Smooth muscle cell (in vitro differentiated cells): ENCODE data around the gene SYT12. TPM values are rescaled to one million over a fixed set of nuclear protein-coding genes. Genes with fewer than 3 reads are reported as not detected.
A peak's percentile ranks its signal among the peaks of the same experiment; 100 is the strongest.

Experiments
- DNase-seq: peaks from one replicate; lab custom pipeline; 2025; ENCODE audit not compliant: unreplicated experiment; lab: John Stamatoyannopoulos, UW
- H2AFZ ChIP-seq: fragments of 200-600 bp; sonication (generic); 2 replicates; pipeline ENCODE4 v1.6.0; 2016; ENCODE audit warnings: antibody characterized with exemption, low read depth, mild to moderate bottlenecking
- H3F3A ChIP-seq: fragments of 200-600 bp; sonication (generic); 2 replicates; pipeline ENCODE4 v1.6.0; 2017; ENCODE audit warnings: antibody characterized with exemption, low read depth
- H3K27ac ChIP-seq: fragments of 200-600 bp; sonication (generic); 2 replicates; pipeline ENCODE4 v1.5.1; 2016; ENCODE audit warnings: low read depth, mild to moderate bottlenecking
- H3K27me3 ChIP-seq: fragments of 200-600 bp; sonication (generic); 2 replicates; pipeline ENCODE4 v1.6.1; 2016; ENCODE audit warnings: low read depth, mild to moderate bottlenecking
- H3K36me3 ChIP-seq: fragments of 200-600 bp; sonication (generic); 2 replicates; pipeline ENCODE4 v1.5.1; 2016; ENCODE audit warnings: low read depth
- H3K4me1 ChIP-seq: fragments of 200-600 bp; sonication (generic); 2 replicates; pipeline ENCODE4 v1.5.1; 2016; ENCODE audit warnings: low read depth
- H3K4me2 ChIP-seq: fragments of 200-600 bp; sonication (generic); 2 replicates; pipeline ENCODE4 v1.6.0; 2016; ENCODE audit warnings: mild to moderate bottlenecking
- H3K4me3 ChIP-seq: fragments of 200-600 bp; sonication (generic); 2 replicates; pipeline ENCODE4 v1.5.1; 2016; ENCODE audit warnings: mild to moderate bottlenecking
- H3K79me2 ChIP-seq: fragments of 200-600 bp; sonication (generic); 2 replicates; pipeline ENCODE4 v1.6.0; 2016; ENCODE audit warnings: low read depth, mild to moderate bottlenecking
- H3K9ac ChIP-seq: fragments of 200-600 bp; sonication (generic); 2 replicates; pipeline ENCODE4 v1.6.0; 2016; ENCODE audit warnings: low read depth
- H3K9me3 ChIP-seq: fragments of 200-600 bp; sonication (generic); replicated peaks from 2 replicates; pipeline ENCODE4 v1.5.1; 2016; ENCODE audit warnings: low read depth
- H4K20me1 ChIP-seq: fragments of 200-600 bp; sonication (generic); 2 replicates; pipeline ENCODE4 v1.6.0; 2016; ENCODE audit warnings: low read depth
- WGBS: methylation state at CpG from one replicate; pipeline ENCODE4 v1.1.7; 2016; ENCODE audit warnings: low lambda C conversion rate; 5-methylcytosine and 5-hydroxymethylcytosine counted together
- polyA plus RNA-seq: library from polyadenylated mRNA; unstranded; fragments of >200 nt; fragmentation: Nextera tagmentation; extraction: Ambion mirVana; gene quantifications from 2 replicates; pipeline ENCODE4 v1.2.1, GENCODE V29; 2016
- total RNA-seq: library from RNA; depleted of rRNA; stranded (reverse); fragments of >200 nt; gene quantifications from 2 replicates; pipeline ENCODE4 v1.2.3, GENCODE V29; 2014
- TF ChIP-seq, protein P1 (sequence below): fragments of 200-600 bp; sonication (generic); IDR thresholded peaks from 2 replicates; pipeline ENCODE4 v1.5.1; 2017; ENCODE audit warnings: borderline replicate concordance, mild to moderate bottlenecking, antibody characterized with exemption; ENCODE audit not compliant: insufficient read depth, poor library complexity, severe bottlenecking

Gene SYT12
- total and polyA plus RNA-seq, 2 experiments from 2014 or later, result 2.1 to 3.4 TPM

GRCh38 chr11:67030976-67031375, 8.0 kb downstream of the SYT12 start:
- no peaks in the 10 kb centered on the region for H3K79me2 ChIP-seq
- H3K4me2 ChIP-seq, result no peak overlapping the region
- peaks cover 9% of the 10 kb centered on the region for H3F3A ChIP-seq
- H3K27me3 ChIP-seq, result no peaks in the 10 kb centered on the region
- H3K4me3 ChIP-seq, result no peak overlapping the region
- TF ChIP-seq, protein P1, sequence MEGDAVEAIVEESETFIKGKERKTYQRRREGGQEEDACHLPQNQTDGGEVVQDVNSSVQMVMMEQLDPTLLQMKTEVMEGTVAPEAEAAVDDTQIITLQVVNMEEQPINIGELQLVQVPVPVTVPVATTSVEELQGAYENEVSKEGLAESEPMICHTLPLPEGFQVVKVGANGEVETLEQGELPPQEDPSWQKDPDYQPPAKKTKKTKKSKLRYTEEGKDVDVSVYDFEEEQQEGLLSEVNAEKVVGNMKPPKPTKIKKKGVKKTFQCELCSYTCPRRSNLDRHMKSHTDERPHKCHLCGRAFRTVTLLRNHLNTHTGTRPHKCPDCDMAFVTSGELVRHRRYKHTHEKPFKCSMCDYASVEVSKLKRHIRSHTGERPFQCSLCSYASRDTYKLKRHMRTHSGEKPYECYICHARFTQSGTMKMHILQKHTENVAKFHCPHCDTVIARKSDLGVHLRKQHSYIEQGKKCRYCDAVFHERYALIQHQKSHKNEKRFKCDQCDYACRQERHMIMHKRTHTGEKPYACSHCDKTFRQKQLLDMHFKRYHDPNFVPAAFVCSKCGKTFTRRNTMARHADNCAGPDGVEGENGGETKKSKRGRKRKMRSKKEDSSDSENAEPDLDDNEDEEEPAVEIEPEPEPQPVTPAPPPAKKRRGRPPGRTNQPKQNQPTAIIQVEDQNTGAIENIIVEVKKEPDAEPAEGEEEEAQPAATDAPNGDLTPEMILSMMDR, result no peak
- H3K9ac ChIP-seq, result no peak overlapping the region
- H3K36me3 ChIP-seq, result no peaks in the 10 kb centered on the region
- 70% methylated on average over 9 of the region's 9 CpGs for WGBS
- H2AFZ ChIP-seq, result no peak overlapping the region
- no peaks in the 10 kb centered on the region for H4K20me1 ChIP-seq
- DNase-seq, result no peak
- H3K4me1 ChIP-seq, result peaks cover 12% of the 10 kb centered on the region
- no peak overlapping the region for H3K27ac ChIP-seq
- H3K9me3 ChIP-seq, result no peaks in the 10 kb centered on the region

DNA sequence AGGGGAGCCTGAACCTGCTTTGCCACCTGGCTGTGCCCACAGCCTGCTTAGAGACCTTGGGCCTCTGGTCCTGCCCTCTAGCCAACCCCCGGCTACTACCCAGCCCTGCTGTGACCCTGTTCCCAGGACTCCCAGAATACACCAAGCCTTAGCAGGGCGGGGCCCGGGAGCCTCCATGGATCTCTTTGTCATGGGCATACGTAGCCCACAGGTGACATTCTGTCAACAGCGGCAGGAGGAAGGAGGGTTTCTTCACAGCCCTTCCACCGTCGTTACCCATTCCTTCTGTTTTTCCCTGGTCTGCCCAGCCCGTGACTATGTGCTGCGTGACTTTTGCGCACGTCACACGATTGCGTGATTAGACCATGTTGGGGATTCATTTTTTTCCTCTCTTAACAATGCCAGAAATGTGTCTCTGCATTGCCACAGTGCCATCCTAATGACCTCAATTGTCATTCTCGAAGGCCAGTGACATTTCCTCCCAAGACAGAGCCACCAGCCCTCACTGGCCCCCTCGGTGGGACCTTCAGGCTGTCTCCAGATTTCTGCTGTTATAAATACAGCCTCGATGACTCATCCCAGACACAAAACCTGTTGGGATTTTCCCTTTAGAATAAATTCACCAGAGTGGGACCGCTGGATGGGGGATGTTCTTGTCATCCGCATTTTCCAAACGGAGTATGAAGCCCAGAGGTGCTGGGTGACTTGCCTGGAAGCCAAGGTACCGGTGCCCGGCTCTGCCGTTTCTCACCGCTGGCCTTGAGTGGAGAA, 9.0 kb downstream of the SYT12 start:
- Histone ChIP-seq H3K4me3 (no peak overlapping the region), H3F3A (peaks cover 9% of the 10 kb centered on the region), H3K79me2 (no peaks in the 10 kb centered on the region), H3K27me3 (no peaks in the 10 kb centered on the region), H3K4me2 (peak overlapping the region; percentile 72), H3K36me3 (no peaks in the 10 kb centered on the region), H4K20me1 (no peaks in the 10 kb centered on the region), H3K9ac (peak overlapping the region; percentile 53), H3K4me1 (peaks cover 12% of the 10 kb centered on the region), H3K9me3 (no peaks in the 10 kb centered on the region), H2AFZ (no peak overlapping the region), H3K27ac (peak overlapping the region; percentile 97)
- no peak for DNase-seq
- TF ChIP-seq, protein P1, result no peak
- WGBS, result 57% methylated on average over 23 of the region's 23 CpGs

- Histone ChIP-seq H3K4me3 (no peak overlapping the region), H3K79me2 (no peaks in the 10 kb centered on the region), H2AFZ (no peak overlapping the region), H3K27ac (peak overlapping the region; percentile 97), H3K4me2 (peak overlapping the region; percentile 72), H3K4me1 (peaks cover 12% of the 10 kb centered on the region), H4K20me1 (no peaks in the 10 kb centered on the region), H3K27me3 (no peaks in the 10 kb centered on the region), H3K36me3 (no peaks in the 10 kb centered on the region), H3K9ac (peak overlapping the region; percentile 72), H3K9me3 (no peaks in the 10 kb centered on the region), H3F3A (peaks cover 9% of the 10 kb centered on the region)
- WGBS, result 67% methylated on average over 10 of the region's 12 CpGs
- TF ChIP-seq, protein P1, result no peak
- peak; percentile 44 for DNase-seq
Observed at GRCh38 chr11:67032830-67033551, 10.1 kb downstream of the SYT12 start.
